GM19438 (cell line): ENCODE measurements around the gene ERF.

ENCODE experiments used
- ATAC-seq: cut with Tn5 transposase; IDR thresholded peaks from one replicate; pipeline ENCODE4 v1.9.1; 2021; ENCODE audit warnings: low read depth; ENCODE audit not compliant: unreplicated experiment

Gene ERF

GRCh38 chr19:42254850-42255765, at the start of gene ERF:
Gene ERF, minus strand, starts transcription at chr19:42255128. Its CDS starts 129 bp downstream, at chr19:42254999.
- ATAC-seq = no peak

GRCh38 chr19:42303876-42304275, 48.9 kb upstream of the ERF start:
- no peak for ATAC-seq

DNA sequence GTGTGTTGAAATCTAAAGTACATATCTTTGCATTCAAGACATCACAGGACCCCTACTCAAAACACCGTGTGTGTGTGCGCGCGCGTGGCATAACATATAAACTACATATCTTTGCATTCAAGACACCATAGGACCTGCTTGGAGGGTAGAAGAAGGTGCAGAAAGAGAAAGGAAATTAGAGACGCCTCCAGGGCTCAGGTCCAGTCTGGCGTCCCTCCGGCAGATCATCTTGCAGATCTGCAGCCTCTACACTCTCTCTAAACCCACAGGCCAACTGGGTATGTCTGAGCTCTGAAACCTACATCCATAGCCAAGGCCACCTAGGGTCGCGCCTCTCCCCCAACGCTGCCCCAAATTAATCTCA, 48.2 kb upstream of the ERF start:
- ATAC-seq = no peak

DNA sequence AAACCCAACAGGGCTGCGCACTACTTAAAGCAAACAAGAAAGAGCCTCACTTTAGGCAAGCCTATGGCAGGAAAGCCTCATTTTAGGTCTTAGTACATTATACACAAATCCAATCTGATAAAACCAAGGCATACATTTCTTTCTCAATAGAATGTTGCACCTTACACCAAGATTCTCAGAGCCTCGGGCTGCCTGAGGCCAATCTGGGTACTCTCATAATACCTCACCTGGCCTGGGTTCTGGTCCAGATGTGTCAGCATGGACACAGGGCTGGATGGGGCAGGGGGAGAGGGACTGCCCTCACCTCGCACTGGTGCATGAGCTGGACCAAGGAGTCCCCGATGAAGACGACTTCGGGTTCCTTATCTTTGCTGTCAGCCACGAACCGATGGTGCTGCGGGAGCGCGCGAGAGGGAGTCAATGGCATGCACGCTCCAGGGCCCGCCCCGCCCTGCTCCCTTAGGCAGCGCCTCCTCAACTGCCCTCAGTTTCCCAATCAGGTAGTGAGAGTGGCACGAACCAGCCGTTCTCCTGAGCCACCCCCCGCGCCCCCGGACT, 46.8 kb upstream of the ERF start, which contains the start of gene PRR19:
TSS of gene PRR19 (plus strand) at position 487 of the 558 bp plus-strand sequence. CDS start 7,453 bp downstream, outside the sequence.
- ATAC-seq = peak; percentile 17

DNA sequence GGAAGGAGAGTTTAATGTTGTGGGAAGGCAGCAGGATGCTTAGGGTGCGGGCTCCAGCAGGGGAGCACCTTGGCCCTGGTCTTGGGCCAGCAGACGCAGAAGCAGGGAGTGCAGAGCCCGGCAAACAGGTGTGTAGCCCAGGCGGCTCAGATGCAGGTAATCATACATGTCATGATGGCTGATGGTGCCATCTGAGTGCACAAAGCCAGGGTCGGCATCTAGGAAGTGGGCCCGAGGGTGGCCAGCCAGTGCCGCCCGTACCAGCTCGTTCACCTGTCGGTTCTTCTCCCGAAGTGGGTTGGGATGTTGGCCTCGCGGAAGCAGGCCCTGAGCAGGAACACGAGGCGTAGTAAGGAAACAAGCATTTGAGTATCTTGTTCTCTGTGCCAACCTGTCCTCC, 42.1 kb upstream of the ERF start:
- no peak for ATAC-seq

DNA sequence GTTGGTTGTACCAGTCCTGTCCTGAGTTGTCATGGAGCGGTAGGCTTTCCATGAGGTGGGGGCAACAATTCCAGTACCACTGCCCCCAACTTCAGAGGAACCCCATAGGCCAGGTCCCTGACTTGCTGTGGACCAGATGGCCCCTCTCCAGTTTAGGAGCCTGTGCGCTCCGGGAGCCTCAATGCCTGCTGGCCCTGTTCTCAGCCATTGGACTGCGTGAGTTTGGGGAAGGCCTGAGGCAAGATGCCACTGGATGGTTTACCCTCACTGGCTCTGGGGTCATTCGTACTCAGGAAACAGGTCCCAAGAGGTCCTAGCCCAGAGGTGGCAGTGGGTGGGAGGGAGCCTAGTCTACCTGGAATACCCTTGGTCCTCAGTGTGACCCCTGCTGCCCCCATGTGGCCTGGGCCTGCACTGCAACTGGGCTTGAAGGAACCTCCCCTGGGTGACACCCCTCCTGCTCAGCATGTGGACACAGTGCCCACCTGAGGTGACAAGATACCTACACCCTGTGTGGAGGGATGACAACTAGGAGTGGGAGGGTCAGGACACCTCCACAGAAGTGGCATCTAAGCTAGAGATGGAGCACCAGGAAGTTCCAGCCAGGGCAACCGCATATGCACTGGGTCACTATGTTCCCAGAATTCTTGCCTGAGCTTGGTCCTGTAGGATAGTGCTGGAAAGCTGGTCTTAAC, 41.0 kb upstream of the ERF start:
- ATAC-seq = no peak

DNA sequence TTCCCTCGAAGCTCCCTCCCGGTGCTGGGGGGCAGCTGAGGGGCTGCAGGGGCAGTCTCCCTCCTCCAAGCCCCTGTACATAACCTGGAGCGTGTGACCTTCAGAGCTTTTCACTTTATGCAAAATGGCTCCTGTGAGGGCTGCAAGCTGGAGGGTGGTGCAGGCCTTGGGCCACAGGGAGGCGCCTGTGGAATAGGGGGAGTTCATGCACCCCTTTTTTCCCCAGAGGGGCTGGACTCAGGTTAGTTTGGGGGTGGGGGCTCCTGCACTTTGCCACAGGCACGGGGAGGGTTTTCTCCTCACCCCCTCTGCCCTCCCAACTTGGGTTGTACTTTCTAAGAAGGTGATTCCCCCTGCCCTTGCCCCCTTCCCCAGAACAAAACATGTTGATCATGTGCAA, 40.4 kb upstream of the ERF start:
- ATAC-seq = no peak

GRCh38 chr19:42294471-42295137, 39.7 kb upstream of the ERF start:
- no peak for ATAC-seq

DNA sequence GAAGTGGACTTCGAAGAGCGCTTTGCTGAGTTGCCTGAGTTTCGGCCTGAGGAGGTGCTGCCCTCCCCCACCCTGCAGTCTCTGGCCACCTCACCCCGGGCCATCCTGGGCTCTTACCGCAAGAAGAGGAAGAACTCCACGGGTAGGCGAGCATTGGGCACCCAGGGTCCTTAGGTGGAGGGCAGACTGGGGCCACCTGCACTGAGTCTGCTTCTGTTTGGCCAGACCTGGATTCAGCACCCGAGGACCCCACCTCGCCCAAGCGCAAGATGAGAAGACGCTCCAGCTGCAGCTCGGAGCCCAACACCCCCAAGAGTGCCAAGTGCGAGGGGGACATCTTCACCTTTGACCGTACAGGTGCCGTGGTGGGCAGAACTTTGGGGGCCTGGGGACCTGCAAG, 39.0 kb upstream of the ERF start:
- no peak for ATAC-seq

GRCh38 chr19:42293540-42293939, 38.6 kb upstream of the ERF start:
- no peak for ATAC-seq

- no peak for ATAC-seq
Observed at GRCh38 chr19:42292963-42293362, 38.0 kb upstream of the ERF start.

GRCh38 chr19:42292042-42292960, 37.4 kb upstream of the ERF start:
- ATAC-seq = no peak

GRCh38 chr19:42291435-42291810, 36.5 kb upstream of the ERF start:
- ATAC-seq = no peak

GRCh38 chr19:42290523-42291434, 35.9 kb upstream of the ERF start:
- no peak for ATAC-seq

GRCh38 chr19:42290136-42290522, 35.2 kb upstream of the ERF start:
- ATAC-seq = no peak

GRCh38 chr19:42289556-42290041, 34.7 kb upstream of the ERF start:
- ATAC-seq = no peak

DNA sequence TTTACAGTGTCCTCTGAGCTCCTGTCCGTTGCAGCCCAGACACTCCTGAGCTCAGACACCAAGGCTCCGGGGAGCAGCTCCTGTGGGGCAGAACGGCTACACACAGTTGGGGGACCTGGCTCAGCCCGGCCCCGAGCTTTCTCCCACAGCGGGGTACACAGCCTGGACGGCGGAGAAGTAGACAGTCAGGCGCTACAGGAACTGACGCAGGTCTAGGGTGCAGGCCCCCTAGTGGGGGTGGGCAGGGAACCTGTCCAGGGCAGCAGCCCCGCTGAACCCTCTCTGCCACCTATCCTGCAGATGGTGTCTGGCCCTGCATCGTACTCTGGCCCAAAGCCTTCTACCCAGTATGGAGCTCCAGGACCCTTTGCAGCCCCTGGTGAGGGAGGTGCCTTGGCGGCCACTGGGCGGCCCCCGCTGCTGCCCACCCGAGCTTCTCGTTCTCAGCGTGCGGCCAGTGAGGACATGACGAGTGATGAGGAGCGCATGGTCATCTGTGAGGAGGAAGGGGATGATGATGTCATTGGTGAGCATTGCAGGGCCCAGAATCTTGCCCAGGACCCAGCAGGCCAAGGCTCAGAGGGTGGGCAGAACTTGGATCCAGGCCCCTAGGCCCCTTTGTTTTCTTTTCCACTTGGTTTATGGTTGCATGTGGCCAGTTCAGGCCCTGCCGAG, 34.1 kb upstream of the ERF start:
- ATAC-seq = no peak

DNA sequence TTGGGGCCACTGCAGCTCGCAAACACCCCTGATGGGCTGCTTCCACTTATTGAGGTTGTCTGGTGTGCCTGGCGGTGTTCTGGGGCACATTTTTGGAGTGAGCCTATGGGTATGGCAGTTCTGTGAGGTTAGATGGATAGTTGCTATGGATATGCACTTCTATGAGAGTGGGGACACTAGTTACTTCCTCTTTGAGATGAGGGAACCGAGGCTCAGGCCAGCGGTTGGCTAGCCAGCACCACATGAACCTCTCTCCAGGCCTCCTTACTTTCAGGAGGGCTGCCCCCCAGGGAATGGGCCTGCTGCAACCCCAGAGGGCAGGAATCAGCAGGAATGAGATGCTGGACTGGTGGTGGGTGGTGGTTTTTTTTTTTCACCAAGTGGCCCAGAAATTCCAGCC, 33.5 kb upstream of the ERF start:
- no peak for ATAC-seq
